ENCODE data around the gene TMED8. TPM values are rescaled to one million over a fixed set of nuclear protein-coding genes. Genes with fewer than 3 reads are reported as not detected.
"Not testable (repeated sequence)": the region's sequence is repeated elsewhere in the genome, so short reads cannot be mapped to it uniquely, and the experiment has no call there.

The TMED8 gene
- total RNA-seq, 2 donors from 2014 or later, result 20.5 to 27.6 TPM

DNA sequence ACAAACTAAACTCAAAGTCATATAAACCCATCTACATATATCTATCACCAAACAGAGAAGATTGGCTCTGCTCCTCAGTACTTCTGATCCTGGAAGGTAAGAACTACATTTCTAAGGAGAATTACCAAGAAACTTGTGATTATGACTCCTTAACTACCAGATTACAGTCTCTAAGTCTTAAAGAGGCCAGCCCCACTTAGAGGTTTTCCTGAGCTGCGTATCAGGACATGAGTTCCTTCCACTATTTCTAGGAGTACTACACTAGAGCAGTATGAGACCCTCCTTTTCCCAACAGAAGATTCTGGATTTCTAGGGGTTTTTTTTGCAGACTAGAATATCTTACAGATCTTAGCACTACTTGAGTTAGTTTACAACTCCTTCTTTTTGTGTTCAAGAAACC, 46.5 kb upstream of the TMED8 start, which contains the start of gene NOXRED1:
Gene NOXRED1 (minus strand): TSS at position 101 of the 400 bp plus-strand sequence. CDS start 634 bp downstream, outside the sequence.
- no peak for TF ChIP-seq CTCF (conservative IDR thresholded peaks at IDR 0.05)
- H3K4me1 Mint-ChIP-seq, result no peaks in the 10 kb centered on the region
- peaks cover 81% of the 10 kb centered on the region for H3K36me3 Mint-ChIP-seq (ENCODE audit: low read depth)
- no peak for DNase-seq
- peaks cover 24% of the 10 kb centered on the region for H3K9me3 Mint-ChIP-seq
- H3K4me3 ChIP-seq (ENCODE audit: low read length), result no peak within 1 kb of the TSS
- peaks cover 29% of the 10 kb centered on the region for H3K9me3 ChIP-seq (ENCODE audit: control insufficient read depth, low read length)
- H3K27ac ChIP-seq (ENCODE audit: low read depth, low read length), result no peak within 1 kb of the TSS
- peaks cover 78% of the 10 kb centered on the region for H3K36me3 ChIP-seq (ENCODE audit: control insufficient read depth, insufficient read depth, low read length)
- no peaks in the 10 kb centered on the region for H3K27me3 ChIP-seq (ENCODE audit: control insufficient read depth, insufficient read depth, low read length, poor library complexity, severe bottlenecking)
- WGBS, 2 experiments (ENCODE audit: insufficient coverage in 1 of 2, insufficient read length in 1 of 2), result 88 to 100% methylated on average over 1 of the region's 1 CpG
- no peak within 1 kb of the TSS for H3K9ac ChIP-seq (ENCODE audit: extremely low read depth, low read length, poor library complexity, severe bottlenecking)
- H3K27ac Mint-ChIP-seq, result no peak within 1 kb of the TSS
- H3K27me3 Mint-ChIP-seq (ENCODE audit: insufficient read depth), result no peaks in the 10 kb centered on the region
- H3K4me3 Mint-ChIP-seq, result no peak within 1 kb of the TSS
- no peaks in the 10 kb centered on the region for H3K4me1 ChIP-seq (ENCODE audit: control insufficient read depth, insufficient read depth, low read length)

DNA sequence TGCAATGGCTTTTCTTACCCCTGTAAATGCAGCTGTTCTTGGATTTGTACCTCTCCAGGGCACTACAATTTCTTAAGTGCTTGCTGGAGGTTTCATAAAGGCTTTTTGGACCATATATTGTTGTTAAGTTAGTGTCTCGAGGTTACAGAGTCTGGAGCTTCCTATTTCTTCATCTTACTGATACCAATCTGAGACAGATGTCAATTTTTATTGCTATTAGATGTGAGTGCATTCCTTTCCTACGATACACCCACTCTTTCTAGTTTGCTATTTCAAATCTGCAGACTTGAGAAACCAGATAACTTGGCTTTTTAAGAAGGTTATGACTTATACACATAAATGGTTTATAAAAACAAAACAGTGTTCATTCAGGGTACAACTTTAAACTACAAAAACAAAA, 44.3 kb upstream of the TMED8 start:
- H3K27ac ChIP-seq (ENCODE audit: low read depth, low read length), result no peak overlapping the region
- no peak for DNase-seq
- H3K9me3 ChIP-seq (ENCODE audit: control insufficient read depth, low read length), result peaks cover 42% of the 10 kb centered on the region
- H3K27me3 Mint-ChIP-seq (ENCODE audit: insufficient read depth), result peaks cover 1% of the 10 kb centered on the region
- no peak overlapping the region for H3K9ac ChIP-seq (ENCODE audit: extremely low read depth, low read length, poor library complexity, severe bottlenecking)
- no peak for TF ChIP-seq CTCF (conservative IDR thresholded peaks at IDR 0.05)
- 90% methylated on average over 1 of the region's 2 CpGs; no CpG with 5 or more reads in 1 of the 2 experiments for WGBS, 2 experiments (ENCODE audit: insufficient coverage in 1 of 2, insufficient read length in 1 of 2)
- peaks cover 37% of the 10 kb centered on the region for H3K9me3 Mint-ChIP-seq
- H3K27ac Mint-ChIP-seq, result no peak overlapping the region
- no peaks in the 10 kb centered on the region for H3K27me3 ChIP-seq (ENCODE audit: control insufficient read depth, insufficient read depth, low read length, poor library complexity, severe bottlenecking)
- peaks cover 56% of the 10 kb centered on the region for H3K36me3 ChIP-seq (ENCODE audit: control insufficient read depth, insufficient read depth, low read length)
- H3K4me3 ChIP-seq (ENCODE audit: low read length), result no peak overlapping the region
- no peaks in the 10 kb centered on the region for H3K4me1 ChIP-seq (ENCODE audit: control insufficient read depth, insufficient read depth, low read length)
- peaks cover 60% of the 10 kb centered on the region for H3K36me3 Mint-ChIP-seq (ENCODE audit: low read depth)
- H3K4me3 Mint-ChIP-seq, result no peak overlapping the region
- H3K4me1 Mint-ChIP-seq, result no peaks in the 10 kb centered on the region

- H3K36me3 ChIP-seq (ENCODE audit: control insufficient read depth, insufficient read depth, low read length), result peaks cover 15% of the 10 kb centered on the region
- no peak overlapping the region for H3K27ac Mint-ChIP-seq
- DNase-seq, result no peak
- peaks cover 24% of the 10 kb centered on the region for H3K36me3 Mint-ChIP-seq (ENCODE audit: low read depth)
- no peak overlapping the region for H3K27ac ChIP-seq (ENCODE audit: low read depth, low read length)
- H3K9ac ChIP-seq (ENCODE audit: extremely low read depth, low read length, poor library complexity, severe bottlenecking), result no peak overlapping the region
- no peaks in the 10 kb centered on the region for H3K4me1 Mint-ChIP-seq
- no peak for TF ChIP-seq CTCF (conservative IDR thresholded peaks at IDR 0.05)
- H3K27me3 Mint-ChIP-seq (ENCODE audit: insufficient read depth), result peaks cover 1% of the 10 kb centered on the region
- no peaks in the 10 kb centered on the region for H3K27me3 ChIP-seq (ENCODE audit: control insufficient read depth, insufficient read depth, low read length, poor library complexity, severe bottlenecking)
- peaks cover 42% of the 10 kb centered on the region for H3K9me3 ChIP-seq (ENCODE audit: control insufficient read depth, low read length)
- no peak overlapping the region for H3K4me3 Mint-ChIP-seq
- H3K4me3 ChIP-seq (ENCODE audit: low read length), result no peak overlapping the region
- no peaks in the 10 kb centered on the region for H3K4me1 ChIP-seq (ENCODE audit: control insufficient read depth, insufficient read depth, low read length)
- H3K9me3 Mint-ChIP-seq, result peaks cover 37% of the 10 kb centered on the region
- WGBS, 2 experiments (ENCODE audit: insufficient coverage in 1 of 2, insufficient read length in 1 of 2), result 99 to 100% methylated on average over 1 to 8 of the region's 8 CpGs
These were observed 39.9 kb upstream of the TMED8 start for GRCh38 chr14:77416836-77417235.

GRCh38 chr14:77416098-77416497, 39.2 kb upstream of the TMED8 start:
- peaks cover 37% of the 10 kb centered on the region for H3K9me3 Mint-ChIP-seq
- not testable (repeated sequence) for DNase-seq; H3K9ac ChIP-seq (ENCODE audit: extremely low read depth, low read length, poor library complexity, severe bottlenecking); H3K27ac Mint-ChIP-seq; H3K4me1 ChIP-seq (ENCODE audit: control insufficient read depth, insufficient read depth, low read length); H3K27me3 Mint-ChIP-seq (ENCODE audit: insufficient read depth); H3K27me3 ChIP-seq (ENCODE audit: control insufficient read depth, insufficient read depth, low read length, poor library complexity, severe bottlenecking); H3K4me3 ChIP-seq (ENCODE audit: low read length); H3K4me3 Mint-ChIP-seq; H3K36me3 ChIP-seq (ENCODE audit: control insufficient read depth, insufficient read depth, low read length); H3K27ac ChIP-seq (ENCODE audit: low read depth, low read length); H3K4me1 Mint-ChIP-seq
- WGBS, 2 experiments (ENCODE audit: insufficient coverage in 1 of 2, insufficient read length in 1 of 2), result 100% methylated on average over 1 of the region's 3 CpGs; no CpG with 5 or more reads in 1 of the 2 experiments
- peaks cover 37% of the 10 kb centered on the region for H3K9me3 ChIP-seq (ENCODE audit: control insufficient read depth, low read length)
- H3K36me3 Mint-ChIP-seq (ENCODE audit: low read depth), result peaks cover 17% of the 10 kb centered on the region

DNA sequence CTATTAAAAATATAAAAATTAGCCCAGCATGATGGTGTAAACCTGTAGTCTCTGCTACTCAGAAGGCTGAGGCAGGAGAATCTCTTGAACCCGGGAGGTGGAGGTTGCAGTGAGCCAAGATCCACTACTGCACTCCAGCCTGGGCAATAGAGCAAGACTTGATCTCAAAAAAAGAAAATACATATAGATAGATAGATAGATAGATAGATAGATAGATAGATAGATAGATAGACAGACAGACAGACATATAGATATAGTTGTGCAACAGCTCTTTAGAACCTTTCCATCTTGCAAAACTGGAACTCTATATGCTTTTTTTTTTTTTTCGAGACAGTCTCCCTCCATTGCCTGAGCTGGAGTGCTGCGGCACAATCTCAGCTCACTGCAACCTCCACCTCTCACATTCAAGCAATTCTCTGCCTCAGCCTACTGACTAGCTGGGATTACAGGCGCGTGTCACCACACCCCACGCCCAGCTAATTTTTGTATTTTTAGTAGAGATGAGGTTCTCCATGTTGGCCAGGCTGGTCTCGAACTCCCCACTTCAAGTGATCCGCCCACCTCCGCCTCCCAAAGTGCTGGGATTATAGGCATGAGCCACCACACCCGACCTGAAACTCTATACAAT, 38.6 kb upstream of the TMED8 start:
- not testable (repeated sequence) for H3K27ac Mint-ChIP-seq; H3K4me3 Mint-ChIP-seq; H3K4me1 Mint-ChIP-seq; DNase-seq; H3K4me3 ChIP-seq (ENCODE audit: low read length); H3K9ac ChIP-seq (ENCODE audit: extremely low read depth, low read length, poor library complexity, severe bottlenecking); H3K36me3 ChIP-seq (ENCODE audit: control insufficient read depth, insufficient read depth, low read length); H3K27me3 Mint-ChIP-seq (ENCODE audit: insufficient read depth); H3K27me3 ChIP-seq (ENCODE audit: control insufficient read depth, insufficient read depth, low read length, poor library complexity, severe bottlenecking); H3K4me1 ChIP-seq (ENCODE audit: control insufficient read depth, insufficient read depth, low read length); H3K27ac ChIP-seq (ENCODE audit: low read depth, low read length)
- 89 to 100% methylated on average over 2 to 10 of the region's 10 CpGs for WGBS, 2 experiments (ENCODE audit: insufficient coverage in 1 of 2, insufficient read length in 1 of 2)
- Mint-ChIP-seq H3K9me3 (peaks cover 34% of the 10 kb centered on the region), H3K36me3 (ENCODE audit: low read depth) (peaks cover 12% of the 10 kb centered on the region)
- peaks cover 32% of the 10 kb centered on the region for H3K9me3 ChIP-seq (ENCODE audit: control insufficient read depth, low read length)
